Astrocyte of the cerebellum (primary cell): ENCODE results near the gene SEC16A.

Source experiments
- DNase-seq: peaks from one replicate; pipeline ENCODE4 v3.0.0-alpha.2; 2011; ENCODE audit warnings: low read depth
- H3K4me3 ChIP-seq: 2 replicates; pipeline ENCODE4 v1.5.1; 2011; ENCODE audit warnings: mild to moderate bottlenecking, low read depth, low read length, moderate library complexity
- in situ Hi-C: cut with HindIII; loops from 2 replicates; pipeline ENCODE4 v1.10.0; 2017; ENCODE audit warnings: low sequenced_read_pairs
- TF ChIP-seq, protein P1 (sequence below): IDR thresholded peaks from 2 replicates; pipeline ENCODE4 v1.5.1; 2012; ENCODE audit warnings: low read length, low read depth, moderate library complexity, mild to moderate bottlenecking; ENCODE audit errors: missing control alignments

SEC16A gene

DNA sequence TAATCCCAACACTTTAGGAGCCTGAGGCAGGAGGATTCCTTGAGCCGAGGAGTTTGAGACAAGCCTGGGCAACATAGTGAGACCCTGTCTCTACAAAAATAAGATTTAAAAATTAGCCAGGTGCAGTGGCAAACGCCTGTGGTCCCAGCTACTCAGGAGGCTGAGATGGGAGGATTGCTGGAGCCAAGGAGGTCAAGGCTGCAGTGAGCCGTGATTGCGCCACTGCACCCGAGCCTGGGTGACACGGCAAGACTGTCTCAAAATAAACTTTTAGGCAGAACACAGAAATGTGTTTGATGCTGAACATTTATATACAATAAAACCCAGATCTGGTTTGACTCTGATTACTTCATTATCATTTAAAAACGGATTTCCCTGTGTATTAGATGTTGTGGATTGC is 77.4 kb downstream of the SEC16A start:
- DNase-seq: no peak
- in situ Hi-C loops: no loop called here
- H3K4me3 ChIP-seq: no peak overlapping the region

GRCh38 chr9:136404801-136405136 is 78.1 kb downstream of the SEC16A start:
- in situ Hi-C loops: no loop called here
- no peak for DNase-seq
- TF ChIP-seq, protein P1, sequence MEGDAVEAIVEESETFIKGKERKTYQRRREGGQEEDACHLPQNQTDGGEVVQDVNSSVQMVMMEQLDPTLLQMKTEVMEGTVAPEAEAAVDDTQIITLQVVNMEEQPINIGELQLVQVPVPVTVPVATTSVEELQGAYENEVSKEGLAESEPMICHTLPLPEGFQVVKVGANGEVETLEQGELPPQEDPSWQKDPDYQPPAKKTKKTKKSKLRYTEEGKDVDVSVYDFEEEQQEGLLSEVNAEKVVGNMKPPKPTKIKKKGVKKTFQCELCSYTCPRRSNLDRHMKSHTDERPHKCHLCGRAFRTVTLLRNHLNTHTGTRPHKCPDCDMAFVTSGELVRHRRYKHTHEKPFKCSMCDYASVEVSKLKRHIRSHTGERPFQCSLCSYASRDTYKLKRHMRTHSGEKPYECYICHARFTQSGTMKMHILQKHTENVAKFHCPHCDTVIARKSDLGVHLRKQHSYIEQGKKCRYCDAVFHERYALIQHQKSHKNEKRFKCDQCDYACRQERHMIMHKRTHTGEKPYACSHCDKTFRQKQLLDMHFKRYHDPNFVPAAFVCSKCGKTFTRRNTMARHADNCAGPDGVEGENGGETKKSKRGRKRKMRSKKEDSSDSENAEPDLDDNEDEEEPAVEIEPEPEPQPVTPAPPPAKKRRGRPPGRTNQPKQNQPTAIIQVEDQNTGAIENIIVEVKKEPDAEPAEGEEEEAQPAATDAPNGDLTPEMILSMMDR: no peak
- no peak overlapping the region for H3K4me3 ChIP-seq

More for the DNA sequence above, 77.4 kb downstream of the SEC16A start:
- TF ChIP-seq, protein P1: no peak

DNA sequence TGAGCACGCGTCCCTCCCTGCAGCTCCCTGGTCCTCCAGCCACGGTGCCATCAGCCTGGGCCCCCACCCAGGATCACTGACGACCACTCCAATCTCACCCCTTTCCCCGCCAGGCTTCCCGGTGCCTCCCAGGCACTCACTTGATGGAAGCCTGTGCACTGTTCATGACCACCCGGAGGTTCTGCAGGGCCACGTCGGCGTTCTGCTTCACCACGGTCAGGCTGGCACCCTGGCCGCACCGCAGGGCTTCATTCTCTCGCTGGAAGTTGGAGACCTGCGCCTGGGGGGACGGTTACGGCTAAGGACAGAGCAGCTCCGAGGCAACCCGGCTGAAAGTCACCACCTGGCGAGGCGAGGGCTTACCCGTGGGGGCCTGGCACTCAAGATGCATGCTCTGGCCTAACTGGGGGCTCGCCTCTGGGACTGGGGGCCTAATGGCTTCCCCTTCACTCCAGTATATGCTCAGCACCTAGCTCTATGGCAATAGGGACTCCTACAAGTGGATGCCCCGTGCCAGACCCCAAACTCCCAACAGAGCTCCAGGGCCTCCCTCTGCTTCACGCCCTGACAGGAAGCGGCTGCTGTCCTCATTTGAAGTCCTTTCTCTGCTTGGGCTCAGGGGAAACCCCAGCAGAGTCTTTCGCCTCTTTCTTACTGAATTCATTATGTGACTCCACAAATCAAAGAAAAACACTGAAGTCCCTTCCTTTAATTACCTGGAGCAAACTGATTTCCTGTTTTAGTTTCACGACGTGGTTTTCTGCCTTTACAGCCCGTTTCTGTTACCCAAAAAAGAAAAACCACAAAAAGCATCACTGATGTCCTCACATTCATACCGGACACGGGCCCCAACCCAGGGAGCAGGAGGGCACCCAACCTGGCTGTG is 78.7 kb downstream of the SEC16A start:
- no peak overlapping the region for H3K4me3 ChIP-seq
- TF ChIP-seq, protein P1: no peak
- no peak for DNase-seq
- in situ Hi-C loops: no loop called here

DNA sequence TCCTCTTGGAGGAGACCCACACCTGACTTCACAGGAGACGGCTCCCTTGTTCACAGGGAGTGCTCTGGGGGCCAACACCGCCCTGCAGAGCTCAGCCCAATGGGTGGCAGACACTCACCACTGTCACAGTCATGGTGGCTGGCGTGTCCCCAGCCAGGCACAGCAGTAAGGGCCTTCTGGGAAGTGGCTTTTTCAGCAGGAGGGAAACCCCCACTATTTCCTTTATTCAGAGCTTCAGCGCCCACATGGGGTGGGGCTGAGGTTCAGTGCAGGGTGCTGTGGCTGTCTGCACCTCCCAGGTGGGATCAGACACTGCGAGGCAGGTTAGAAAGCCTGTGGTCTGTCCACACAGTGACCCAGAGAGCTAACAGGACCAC is 79.3 kb downstream of the SEC16A start:
- in situ Hi-C loops: no loop called here
- TF ChIP-seq, protein P1: no peak
- no peak for DNase-seq
- H3K4me3 ChIP-seq: no peak overlapping the region

- DNase-seq: no peak
- H3K4me3 ChIP-seq: no peak overlapping the region
- TF ChIP-seq, protein P1: no peak
- in situ Hi-C loops: no loop called here
Observed at GRCh38 chr9:136402067-136402466, 80.8 kb downstream of the SEC16A start.

- no peak overlapping the region for H3K4me3 ChIP-seq
- DNase-seq: no peak
- in situ Hi-C loops: no loop called here
- TF ChIP-seq, protein P1: no peak
Observed at GRCh38 chr9:136401173-136401922, 81.5 kb downstream of the SEC16A start.
